ENCODE measurements around the gene ZBTB4. TPM values are rescaled to one million over a fixed set of nuclear protein-coding genes. Genes with fewer than 3 reads are reported as not detected.
A peak's percentile ranks its signal among the peaks of the same experiment; 100 is the strongest.

The ZBTB4 gene
- total RNA-seq, 1 donor = 45.5 TPM

DNA sequence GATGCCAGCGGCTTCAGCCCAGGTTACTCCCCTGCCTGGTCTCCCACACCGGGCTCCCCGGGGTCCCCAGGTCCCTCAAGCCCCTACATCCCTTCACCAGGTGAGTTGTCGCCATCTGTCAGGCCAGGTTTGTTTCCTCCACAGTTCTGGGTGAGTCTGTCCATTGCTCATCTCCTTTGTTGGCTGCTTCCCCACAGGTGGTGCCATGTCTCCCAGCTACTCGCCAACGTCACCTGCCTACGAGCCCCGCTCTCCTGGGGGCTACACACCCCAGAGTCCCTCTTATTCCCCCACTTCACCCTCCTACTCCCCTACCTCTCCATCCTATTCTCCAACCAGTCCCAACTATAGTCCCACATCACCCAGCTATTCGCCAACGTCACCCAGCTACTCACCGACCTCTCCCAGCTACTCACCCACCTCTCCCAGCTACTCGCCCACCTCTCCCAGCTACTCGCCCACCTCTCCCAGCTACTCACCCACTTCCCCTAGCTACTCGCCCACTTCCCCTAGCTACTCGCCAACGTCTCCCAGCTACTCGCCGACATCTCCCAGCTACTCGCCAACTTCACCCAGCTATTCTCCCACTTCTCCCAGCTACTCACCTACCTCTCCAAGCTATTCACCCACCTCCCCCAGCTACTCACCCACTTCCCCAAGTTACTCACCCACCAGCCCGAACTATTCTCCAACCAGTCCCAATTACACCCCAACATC is 33.6 kb upstream of the ZBTB4 start:
- DNase-seq (ENCODE audit: low read depth) = no peak
- TF ChIP-seq CTCF (IDR thresholded peaks at IDR 0.05; ENCODE audit: insufficient read depth, low read length) = no peak
- H3K4me3 ChIP-seq (ENCODE audit: low read depth, low read length) = no peak overlapping the region

- no peak overlapping the region for H3K4me3 ChIP-seq (ENCODE audit: low read depth, low read length)
- TF ChIP-seq CTCF (IDR thresholded peaks at IDR 0.05; ENCODE audit: insufficient read depth, low read length) = no peak
- DNase-seq (ENCODE audit: low read depth) = no peak
These were observed 32.7 kb upstream of the ZBTB4 start for GRCh38 chr17:7512105-7512504.

DNA sequence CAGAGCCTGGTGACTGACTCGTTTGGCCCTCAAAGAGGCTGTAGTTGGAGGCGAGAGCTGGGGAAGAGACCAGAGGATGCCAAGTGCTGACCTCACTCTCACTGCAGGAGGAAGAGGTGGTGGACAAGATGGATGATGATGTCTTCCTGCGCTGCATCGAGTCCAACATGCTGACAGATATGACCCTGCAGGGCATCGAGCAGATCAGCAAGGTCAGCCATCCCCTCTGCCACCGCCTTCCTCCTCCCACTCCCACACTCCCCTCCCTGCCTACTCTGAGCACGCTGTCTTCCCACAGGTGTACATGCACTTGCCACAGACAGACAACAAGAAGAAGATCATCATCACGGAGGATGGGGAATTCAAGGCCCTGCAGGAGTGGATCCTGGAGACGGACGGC is 31.7 kb upstream of the ZBTB4 start:
- no peak overlapping the region for H3K4me3 ChIP-seq (ENCODE audit: low read depth, low read length)
- no peak for TF ChIP-seq CTCF (IDR thresholded peaks at IDR 0.05; ENCODE audit: insufficient read depth, low read length)
- DNase-seq (ENCODE audit: low read depth) = peak; percentile 31

DNA sequence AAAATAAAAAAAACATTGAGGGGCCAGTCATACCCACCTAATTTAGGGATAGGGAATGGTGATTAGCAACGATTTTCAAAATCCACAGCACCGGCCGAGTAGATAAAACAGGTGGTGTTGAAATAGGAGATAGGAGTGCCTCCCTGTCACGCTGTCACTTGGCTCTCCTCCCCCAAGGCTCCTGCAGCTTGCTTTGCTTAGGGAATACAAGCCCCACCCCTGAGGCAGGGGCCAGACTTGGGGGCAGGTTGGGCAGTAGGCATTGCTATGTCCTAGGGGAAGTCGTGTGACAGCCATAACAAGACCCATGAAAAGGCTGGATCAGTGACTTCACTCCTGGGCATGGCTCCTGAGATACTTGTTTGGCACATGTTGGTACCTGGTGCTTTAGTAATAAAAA is 30.5 kb upstream of the ZBTB4 start:
- no peak for TF ChIP-seq CTCF (IDR thresholded peaks at IDR 0.05; ENCODE audit: insufficient read depth, low read length)
- no peak for DNase-seq (ENCODE audit: low read depth)
- no peak overlapping the region for H3K4me3 ChIP-seq (ENCODE audit: low read depth, low read length)

- DNase-seq (ENCODE audit: low read depth) = no peak
- TF ChIP-seq CTCF (IDR thresholded peaks at IDR 0.05; ENCODE audit: insufficient read depth, low read length) = no peak
- no peak overlapping the region for H3K4me3 ChIP-seq (ENCODE audit: low read depth, low read length)
These were observed 29.4 kb upstream of the ZBTB4 start for GRCh38 chr17:7508846-7509245.

- TF ChIP-seq CTCF (IDR thresholded peaks at IDR 0.05; ENCODE audit: insufficient read depth, low read length) = no peak
- no peak overlapping the region for H3K4me3 ChIP-seq (ENCODE audit: low read depth, low read length)
- DNase-seq (ENCODE audit: low read depth) = no peak
These were observed 28.7 kb upstream of the ZBTB4 start for GRCh38 chr17:7508145-7508544.

DNA sequence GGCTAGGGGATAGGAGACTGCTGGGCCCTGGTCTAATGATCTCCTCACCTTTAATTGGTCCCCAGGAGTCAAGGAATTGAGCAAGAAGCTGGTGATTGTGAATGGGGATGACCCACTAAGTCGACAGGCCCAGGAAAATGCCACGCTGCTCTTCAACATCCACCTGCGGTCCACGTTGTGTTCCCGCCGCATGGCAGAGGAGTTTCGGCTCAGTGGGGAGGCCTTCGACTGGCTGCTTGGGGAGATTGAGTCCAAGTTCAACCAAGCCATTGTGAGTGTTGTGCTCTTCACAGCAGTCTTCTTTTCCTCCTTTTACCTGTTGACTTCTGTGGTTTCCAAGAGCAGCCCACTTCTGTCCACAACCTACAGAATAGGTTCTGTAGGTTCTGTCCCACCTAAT is 24.1 kb upstream of the ZBTB4 start:
- no peak overlapping the region for H3K4me3 ChIP-seq (ENCODE audit: low read depth, low read length)
- DNase-seq (ENCODE audit: low read depth) = no peak
- TF ChIP-seq CTCF (IDR thresholded peaks at IDR 0.05; ENCODE audit: insufficient read depth, low read length) = no peak

Measured in fibroblast of the aortic adventitia (primary cell).